Ovary (tissue), 9 donors: Measurements from ENCODE around the gene INCA1. TPM values are rescaled to one million over a fixed set of nuclear protein-coding genes. Genes with fewer than 3 reads are reported as not detected.

Source experiments
- DNase-seq, 5 donors: peaks; one replicate each; pipeline ENCODE4 v3.0.0-alpha.2; 2019 to 2020
- H3K27ac ChIP-seq, 2 donors: fragments of 200-600 bp; one replicate each; pipeline versions ENCODE4 v1.5.1 to v1.8.0; 2019 to 2022
- H3K27me3 ChIP-seq: fragments of 200-600 bp; one replicate; pipeline ENCODE4 v1.8.0; 2022
- H3K36me3 ChIP-seq: fragments of 200-600 bp; sonication (generic); one replicate; pipeline ENCODE4 v1.5.1; 2019
- H3K4me1 ChIP-seq: one replicate; pipeline ENCODE4 v1.8.1; 2013; ENCODE audit warnings: mild to moderate bottlenecking, moderate library complexity; ENCODE audit not compliant: insufficient read depth
- H3K4me3 ChIP-seq: fragments of 200-600 bp; sonication (generic); one replicate; pipeline ENCODE4 v1.5.1; 2017
- H3K9me3 ChIP-seq, 2 donors: fragments of 200-600 bp in 1 of 2; sonication (generic) in 1 of 2; one replicate each; pipeline versions ENCODE4 v1.5.1 to v1.8.1; 2013 to 2019; ENCODE audit warnings: mild to moderate bottlenecking in 1 of 2, moderate library complexity in 1 of 2
- EP300 ChIP-seq: sonication (generic); formaldehyde crosslinking; IDR thresholded peaks from one replicate; pipeline ENCODE4 v1.6.1; 2017; ENCODE audit warnings: antibody characterized with exemption
- POLR2A ChIP-seq: fragments of 450-650 bp; IDR thresholded peaks from one replicate; pipeline ENCODE4 v1.6.1; 2017; ENCODE audit warnings: antibody characterized with exemption, mild to moderate bottlenecking, moderate library complexity
- WGBS, 3 donors: extraction: QIAGEN DNeasy Blood & Tissue Kit in 1 of 3; methylation state at CpG; one replicate each; pipeline versions ENCODE4 v1.1.5 to v1.1.7; 2013 to 2017; 5-methylcytosine and 5-hydroxymethylcytosine counted together
- intact Hi-C, 4 donors: fragments of 100-400 bp; cut with DNase I; formaldehyde crosslinking; loops; one replicate each; pipeline versions ENCODE4 v1.11.0 to v1.15.1; 2022 to 2023
- polyA plus RNA-seq, 2 donors: library from polyadenylated mRNA; stranded (reverse); fragments of 200-250 nt in 1 of 2; fragments of 350-450 nt in 1 of 2; fragmentation: Illumina TruSeq in 1 of 2; extraction: RNeasy Lipid Tissue Mini Kit (QIAGEN cat#74804) in 1 of 2; gene quantifications; one replicate each; pipeline ENCODE4 v1.2.3, GENCODE V29; 2013 to 2014
- total RNA-seq, 7 donors: library from RNA; depleted of rRNA in 2 of 7; stranded (reverse); fragments of >200 nt in 2 of 7; fragmentation: NEBNext Ultra II Directional in 3 of 7; extraction: Animal tissue kit (Norgen Biotek cat#: 25700) in 3 of 7; gene quantifications; one replicate each; pipeline versions ENCODE4 v1.1.0 to v1.2.4, GENCODE V29; 2016 to 2023
- TF ChIP-seq, protein P1 (sequence below), 3 donors: fragments of 450-650 bp in 2 of 3; fragments of 200-600 bp in 1 of 3; IDR thresholded peaks; one replicate each; pipeline versions ENCODE4 v1.5.1 to v1.8.0; 2016 to 2022; ENCODE audit warnings: antibody characterized with exemption in 3 of 3, mild to moderate bottlenecking in 1 of 3
- donor health status: DM: no; HTN: no; CAD: no; lungs with moderate emphysema.
- donor health status: DM: no; HTN: no; CAD: no.
- donor health status: Bipolar disorder and iron deficiency.
- donor health status: DM: yes; HTN: yes; CAD: no.
- donor health status: DM: no; HTN: no; CAD: no.
- donor health status: DM: yes; HTN: yes; CAD: no.

The INCA1 gene
- total and polyA plus RNA-seq, 9 donors = 0.95 to 5.0 (median 1.9) TPM

DNA sequence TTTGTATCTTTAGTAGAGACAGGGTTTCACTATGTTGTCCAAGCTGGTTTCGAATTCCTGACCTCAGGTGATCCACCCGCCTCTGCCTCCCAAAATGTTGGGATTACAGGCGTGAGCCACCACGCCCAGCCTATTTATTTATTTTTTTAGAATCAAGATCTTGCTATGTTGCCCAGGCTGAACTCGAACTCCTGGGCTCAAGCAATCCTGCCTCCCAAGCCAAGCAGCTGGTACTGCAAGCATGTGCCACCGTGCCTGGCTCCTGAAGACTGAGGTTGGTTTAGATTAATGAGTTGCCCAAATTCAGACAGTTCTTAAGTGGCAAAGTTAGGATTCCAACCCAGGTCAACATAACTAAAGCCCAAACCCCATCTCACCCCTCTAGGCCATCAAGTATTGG is 30.0 kb upstream of the INCA1 start:
- H3K27ac ChIP-seq = no peak overlapping the region
- WGBS, 3 donors = 77 to 91% (median 85%) methylated on average over 6 of the region's 6 CpGs
- peaks cover 2% of the 10 kb centered on the region for H3K4me1 ChIP-seq
- no peak overlapping the region for H3K4me3 ChIP-seq
- intact Hi-C loops = no loop called here
- H3K9me3 ChIP-seq = no peaks in the 10 kb centered on the region
- no peaks in the 10 kb centered on the region for H3K36me3 ChIP-seq
- DNase-seq = no peak
- no peaks in the 10 kb centered on the region for H3K27me3 ChIP-seq
- TF ChIP-seq EP300 (no peak), POLR2A (no peak)
- TF ChIP-seq, protein P1, sequence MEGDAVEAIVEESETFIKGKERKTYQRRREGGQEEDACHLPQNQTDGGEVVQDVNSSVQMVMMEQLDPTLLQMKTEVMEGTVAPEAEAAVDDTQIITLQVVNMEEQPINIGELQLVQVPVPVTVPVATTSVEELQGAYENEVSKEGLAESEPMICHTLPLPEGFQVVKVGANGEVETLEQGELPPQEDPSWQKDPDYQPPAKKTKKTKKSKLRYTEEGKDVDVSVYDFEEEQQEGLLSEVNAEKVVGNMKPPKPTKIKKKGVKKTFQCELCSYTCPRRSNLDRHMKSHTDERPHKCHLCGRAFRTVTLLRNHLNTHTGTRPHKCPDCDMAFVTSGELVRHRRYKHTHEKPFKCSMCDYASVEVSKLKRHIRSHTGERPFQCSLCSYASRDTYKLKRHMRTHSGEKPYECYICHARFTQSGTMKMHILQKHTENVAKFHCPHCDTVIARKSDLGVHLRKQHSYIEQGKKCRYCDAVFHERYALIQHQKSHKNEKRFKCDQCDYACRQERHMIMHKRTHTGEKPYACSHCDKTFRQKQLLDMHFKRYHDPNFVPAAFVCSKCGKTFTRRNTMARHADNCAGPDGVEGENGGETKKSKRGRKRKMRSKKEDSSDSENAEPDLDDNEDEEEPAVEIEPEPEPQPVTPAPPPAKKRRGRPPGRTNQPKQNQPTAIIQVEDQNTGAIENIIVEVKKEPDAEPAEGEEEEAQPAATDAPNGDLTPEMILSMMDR (IDR thresholded peaks at IDR 0.05) = no peak

DNA sequence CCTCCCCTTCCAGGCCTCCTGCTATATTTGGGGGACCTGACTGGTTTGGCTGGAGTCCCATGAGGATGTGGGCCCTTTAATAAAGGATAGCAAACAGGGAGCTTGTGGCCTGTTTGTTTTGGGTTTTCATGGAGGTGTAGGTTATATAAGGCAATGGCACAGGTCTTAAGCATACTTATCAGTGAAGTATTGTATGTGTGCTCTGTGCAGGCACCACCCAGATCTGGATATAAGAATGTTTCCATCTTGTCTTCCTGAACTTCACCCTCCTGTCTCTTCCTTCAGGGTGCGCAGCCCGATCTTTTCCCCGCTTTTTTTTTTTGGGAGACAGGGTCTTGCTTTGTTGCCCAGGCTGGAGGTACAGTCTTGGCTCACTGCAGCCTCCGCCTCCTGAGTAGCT is 27.3 kb upstream of the INCA1 start:
- no peak for DNase-seq
- intact Hi-C loops = no loop called here
- Histone ChIP-seq H3K9me3 (no peaks in the 10 kb centered on the region), H3K27me3 (no peaks in the 10 kb centered on the region), H3K27ac (no peak overlapping the region), H3K4me1 (no peaks in the 10 kb centered on the region), H3K4me3 (no peak overlapping the region), H3K36me3 (no peaks in the 10 kb centered on the region)
- 94 to 97% (median 97%) methylated on average over 4 of the region's 4 CpGs for WGBS, 3 donors
- TF ChIP-seq, protein P1 (IDR thresholded peaks at IDR 0.05) = no peak
- TF ChIP-seq EP300 (no peak), POLR2A (no peak)

DNA sequence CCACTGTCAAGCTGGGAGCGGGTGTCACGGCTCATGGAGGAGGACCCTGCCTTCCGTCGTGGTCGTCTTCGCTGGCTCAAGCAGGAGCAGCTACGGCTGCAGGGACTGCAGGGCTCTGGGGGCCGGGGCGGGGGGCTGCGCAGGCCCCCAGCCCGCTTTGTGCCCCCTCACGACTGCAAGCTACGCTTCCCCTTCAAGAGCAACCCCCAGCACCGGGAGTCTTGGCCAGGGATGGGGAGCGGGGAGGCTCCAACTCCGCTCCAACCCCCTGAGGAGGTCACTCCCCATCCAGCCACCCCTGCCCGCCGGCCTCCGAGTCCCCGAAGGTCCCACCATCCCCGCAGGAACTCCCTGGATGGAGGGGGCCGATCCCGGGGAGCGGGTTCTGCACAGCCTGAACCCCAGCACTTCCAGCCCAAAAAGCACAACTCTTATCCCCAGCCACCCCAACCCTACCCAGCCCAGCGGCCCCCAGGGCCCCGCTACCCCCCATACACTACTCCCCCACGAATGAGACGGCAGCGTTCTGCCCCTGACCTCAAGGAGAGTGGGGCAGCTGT is 26.3 kb upstream of the INCA1 start:
- no peak overlapping the region for H3K27ac ChIP-seq
- TF ChIP-seq POLR2A (no peak), EP300 (no peak)
- TF ChIP-seq, protein P1 (IDR thresholded peaks at IDR 0.05) = no peak
- no peaks in the 10 kb centered on the region for H3K4me1 ChIP-seq
- H3K9me3 ChIP-seq = no peaks in the 10 kb centered on the region
- WGBS, 3 donors = 82 to 85% (median 83%) methylated on average over 27 to 29 of the region's 29 CpGs
- no peaks in the 10 kb centered on the region for H3K36me3 ChIP-seq
- no peaks in the 10 kb centered on the region for H3K27me3 ChIP-seq
- H3K4me3 ChIP-seq = no peak overlapping the region
- intact Hi-C loops = no loop called here
- no peak for DNase-seq

DNA sequence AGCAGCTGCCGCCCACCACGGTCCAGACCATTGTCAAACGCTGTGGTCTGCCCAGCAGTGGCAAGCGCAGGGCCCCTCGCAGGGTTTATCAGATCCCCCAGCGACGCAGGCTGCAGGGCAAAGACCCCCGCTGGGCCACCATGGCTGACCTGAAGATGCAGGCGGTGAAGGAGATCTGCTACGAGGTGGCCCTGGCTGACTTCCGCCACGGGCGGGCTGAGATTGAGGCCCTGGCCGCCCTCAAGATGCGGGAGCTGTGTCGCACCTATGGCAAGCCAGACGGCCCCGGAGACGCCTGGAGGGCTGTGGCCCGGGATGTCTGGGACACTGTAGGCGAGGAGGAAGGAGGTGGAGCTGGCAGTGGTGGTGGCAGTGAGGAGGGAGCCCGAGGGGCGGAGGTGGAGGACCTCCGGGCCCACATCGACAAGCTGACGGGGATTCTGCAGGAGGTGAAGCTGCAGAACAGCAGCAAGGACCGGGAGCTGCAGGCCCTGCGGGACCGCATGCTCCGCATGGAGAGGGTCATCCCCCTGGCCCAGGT is 24.9 kb upstream of the INCA1 start:
- H3K27ac ChIP-seq = no peak overlapping the region
- intact Hi-C loops = no loop called here
- TF ChIP-seq POLR2A = no peak
- TF ChIP-seq EP300 = no peak
- TF ChIP-seq, protein P1 (IDR thresholded peaks at IDR 0.05) = no peak
- H3K36me3 ChIP-seq = no peaks in the 10 kb centered on the region
- 92 to 94% (median 93%) methylated on average over 29 to 30 of the region's 30 CpGs for WGBS, 3 donors
- DNase-seq = no peak
- H3K27me3 ChIP-seq = no peaks in the 10 kb centered on the region
- no peaks in the 10 kb centered on the region for H3K4me1 ChIP-seq
- H3K9me3 ChIP-seq = no peaks in the 10 kb centered on the region
- H3K4me3 ChIP-seq = no peak overlapping the region
